Thyroid gland (tissue), 4 donors: Measurements from ENCODE around the gene TMEM271.
"Not testable (repeated sequence)": the region's sequence is repeated elsewhere in the genome, so short reads cannot be mapped to it uniquely, and the experiment has no call there.

Source experiments
- CTCF ChIP-seq, 6 experiments: fragments of 200-600 bp in 3 of 6; fragments of 450-650 bp in 3 of 6; sonication (generic) in 3 of 6; IDR thresholded peaks; one replicate each; pipeline ENCODE4 v1.5.1; 2016 to 2019; ENCODE audit warnings: antibody characterized with exemption in 6 of 6, mild to moderate bottlenecking in 2 of 6, inconsistent platforms in 1 of 6, moderate library complexity in 1 of 6
- POLR2A ChIP-seq, 2 donors: fragments of 450-650 bp; IDR thresholded peaks; one replicate each; pipeline ENCODE4 v1.6.1; 2017; ENCODE audit warnings: antibody characterized with exemption in 2 of 2, mild to moderate bottlenecking in 2 of 2, moderate library complexity in 1 of 2

DNA sequence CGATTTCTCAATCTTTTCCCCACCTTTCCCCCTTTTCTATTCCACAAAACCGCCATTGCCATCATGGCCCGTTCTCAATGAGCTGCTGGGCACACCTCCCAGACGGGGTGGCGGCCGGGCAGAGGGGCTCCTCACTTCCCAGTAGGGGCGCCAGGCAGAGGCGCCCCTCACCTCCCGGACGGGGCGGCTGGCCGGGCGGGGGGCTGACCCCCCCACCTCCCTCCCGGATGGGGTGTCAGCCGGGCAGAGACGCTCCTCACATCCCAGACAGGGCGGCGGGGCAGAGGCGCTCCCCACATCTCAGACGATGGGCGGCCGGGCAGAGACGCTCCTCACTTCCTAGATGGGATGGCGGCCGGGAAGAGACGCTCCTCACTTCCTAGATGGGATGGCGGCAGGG, 25.8 kb downstream of the TMEM271 start:
- TF ChIP-seq CTCF, POLR2A (IDR thresholded peaks at IDR 0.05): not testable (repeated sequence)
